H9 (cell line): ENCODE data around the gene HPS3. TPM values are rescaled to one million over a fixed set of nuclear protein-coding genes. Genes with fewer than 3 reads are reported as not detected.

Experiments
- DNase-seq: peaks from one replicate; pipeline ENCODE4 v3.0.0-alpha.2; 2017
- H2AFZ ChIP-seq: one replicate; pipeline ENCODE4 v1.6.1; 2013; ENCODE audit warnings: mild to moderate bottlenecking, low read length, control low read depth, moderate library complexity
- H2AK5ac ChIP-seq: 2 replicates; pipeline ENCODE4 v1.6.1; 2013; ENCODE audit warnings: low read length, control low read depth, mixed read lengths; ENCODE audit not compliant: insufficient read length
- H2BK120ac ChIP-seq: one replicate; pipeline ENCODE4 v1.6.1; 2013; ENCODE audit warnings: low read depth, mild to moderate bottlenecking, low read length, control low read depth, inconsistent platforms; ENCODE audit not compliant: poor library complexity, severe bottlenecking
- H2BK12ac ChIP-seq: 2 replicates; pipeline ENCODE4 v1.6.1; 2013; ENCODE audit warnings: low read length, control low read depth, mixed read lengths, low read depth; ENCODE audit not compliant: insufficient read length
- H2BK15ac ChIP-seq: 2 replicates; pipeline ENCODE4 v1.6.1; 2013; ENCODE audit warnings: low read depth, low read length, control low read depth
- H2BK20ac ChIP-seq: one replicate; pipeline ENCODE4 v1.6.1; 2013; ENCODE audit warnings: low read depth, mild to moderate bottlenecking, low read length, control low read depth, inconsistent platforms; ENCODE audit not compliant: poor library complexity, severe bottlenecking
- H2BK5ac ChIP-seq: 2 replicates; pipeline ENCODE4 v1.6.1; 2013; ENCODE audit warnings: low read length, control low read depth, mixed read lengths; ENCODE audit not compliant: insufficient read length
- H3K14ac ChIP-seq: 2 replicates; pipeline ENCODE4 v1.6.1; 2013; ENCODE audit warnings: low read length, control low read depth; ENCODE audit not compliant: insufficient read depth
- H3K18ac ChIP-seq: 2 replicates; pipeline ENCODE4 v1.6.1; 2013; ENCODE audit warnings: low read depth, mild to moderate bottlenecking, mixed read lengths, low read length, control low read depth; ENCODE audit not compliant: insufficient read length
- H3K23ac ChIP-seq: 2 replicates; pipeline ENCODE4 v1.6.1; 2013; ENCODE audit warnings: low read length, control low read depth, mixed read lengths, low read depth; ENCODE audit not compliant: insufficient read length
- H3K23me2 ChIP-seq: 2 replicates; pipeline ENCODE4 v1.6.1; 2013; ENCODE audit warnings: low read depth, mild to moderate bottlenecking, mixed read lengths, low read length, control low read depth; ENCODE audit not compliant: insufficient read length, poor library complexity, severe bottlenecking
- H3K27ac ChIP-seq: 2 replicates; pipeline ENCODE4 v1.5.1; 2013; ENCODE audit warnings: low read length, control low read depth, mixed read lengths, low read depth; ENCODE audit not compliant: insufficient read length
- H3K27me3 ChIP-seq: 2 replicates; pipeline ENCODE4 v1.6.1; 2013; ENCODE audit warnings: low read length, control low read depth, inconsistent platforms; ENCODE audit not compliant: insufficient read depth
- H3K4ac ChIP-seq: 2 replicates; pipeline ENCODE4 v1.6.1; 2013; ENCODE audit warnings: low read depth, mild to moderate bottlenecking, control low read depth, inconsistent platforms, low read length, moderate library complexity
- H3K4me1 ChIP-seq: 2 replicates; pipeline ENCODE4 v1.6.1; 2013; ENCODE audit warnings: low read length, control low read depth, inconsistent platforms; ENCODE audit not compliant: insufficient read depth
- H3K4me2 ChIP-seq: 2 replicates; pipeline ENCODE4 v1.6.1; 2013; ENCODE audit warnings: low read length, control low read depth, mixed read lengths; ENCODE audit not compliant: insufficient read length, insufficient read depth
- H3K56ac ChIP-seq: 2 replicates; pipeline ENCODE4 v1.6.1; 2013; ENCODE audit warnings: low read depth, mild to moderate bottlenecking, mixed read lengths, low read length, control low read depth; ENCODE audit not compliant: insufficient read length
- H3K79me1 ChIP-seq: 2 replicates; pipeline ENCODE4 v1.6.1; 2013; ENCODE audit warnings: low read depth, mild to moderate bottlenecking, moderate library complexity, low read length, control low read depth, inconsistent platforms; ENCODE audit not compliant: insufficient read depth, poor library complexity, severe bottlenecking
- H3K79me2 ChIP-seq: 2 replicates; pipeline ENCODE4 v1.6.1; 2013; ENCODE audit warnings: low read length, control low read depth, inconsistent platforms; ENCODE audit not compliant: insufficient read depth
- H3K9ac ChIP-seq: 2 replicates; pipeline ENCODE4 v1.6.1; 2013; ENCODE audit warnings: low read length, control low read depth, mixed read lengths; ENCODE audit not compliant: insufficient read length; ENCODE audit errors: extremely low read depth
- H3K9me3 ChIP-seq: one replicate; pipeline ENCODE4 v1.6.1; 2013; ENCODE audit warnings: low read depth, low read length, inconsistent platforms; ENCODE audit not compliant: control insufficient read depth
- H3T11ph ChIP-seq: one replicate; pipeline ENCODE4 v1.6.1; 2013; ENCODE audit warnings: mild to moderate bottlenecking, low read length, control low read depth, inconsistent platforms
- H4K20me1 ChIP-seq: one replicate; pipeline ENCODE4 v1.6.1; 2013; ENCODE audit not compliant: control insufficient read depth, insufficient read length, insufficient read depth
- H4K5ac ChIP-seq: 2 replicates; pipeline ENCODE4 v1.6.1; 2013; ENCODE audit warnings: low read depth, mild to moderate bottlenecking, mixed read lengths, low read length, control low read depth; ENCODE audit not compliant: insufficient read length
- H4K8ac ChIP-seq: replicated peaks from 2 replicates; pipeline ENCODE4 v1.6.1; 2013; ENCODE audit warnings: low read length, control low read depth, mixed read lengths, low read depth; ENCODE audit not compliant: insufficient read length
- H4K91ac ChIP-seq: 2 replicates; pipeline ENCODE4 v1.6.1; 2013; ENCODE audit warnings: low read depth, mild to moderate bottlenecking, moderate library complexity, mixed read lengths, low read length, control low read depth; ENCODE audit not compliant: insufficient read length
- H3K27ac Mint-ChIP-seq, 3 experiments: 2 replicates in 2 of 3; 3 replicates in 1 of 3; pipeline ENCODE4 v1.8.0; 2020 to 2021; ENCODE audit warnings: mixed read lengths in 3 of 3, mild to moderate bottlenecking in 1 of 3, moderate library complexity in 1 of 3
- H3K27me3 Mint-ChIP-seq: 2 replicates; pipeline ENCODE4 v1.8.0; 2021; ENCODE audit warnings: low read depth, mild to moderate bottlenecking, moderate library complexity, mixed read lengths
- H3K36me3 Mint-ChIP-seq, 3 experiments: 2 replicates in 2 of 3; 3 replicates in 1 of 3; pipeline ENCODE4 v1.8.0; 2020 to 2021; ENCODE audit warnings: low read depth in 3 of 3, mixed read lengths in 3 of 3; ENCODE audit not compliant: insufficient read depth in 1 of 3
- H3K4me1 Mint-ChIP-seq, 2 experiments: 2 replicates each; pipeline ENCODE4 v1.8.0; 2020; ENCODE audit warnings: mixed read lengths in 2 of 2
- H3K4me3 Mint-ChIP-seq, 2 experiments: 2 replicates in 1 of 2; 3 replicates in 1 of 2; pipeline ENCODE4 v1.8.0; 2020 to 2021; ENCODE audit warnings: mild to moderate bottlenecking in 2 of 2, mixed read lengths in 2 of 2, moderate library complexity in 1 of 2
- H3K9me3 Mint-ChIP-seq, 2 experiments: 2 replicates in 1 of 2; 3 replicates in 1 of 2; pipeline ENCODE4 v1.8.0; 2020; ENCODE audit warnings: mild to moderate bottlenecking in 2 of 2, mixed read lengths in 2 of 2, moderate library complexity in 1 of 2
- WGBS: extraction: QIAGEN DNeasy Blood & Tissue Kit; methylation state at CpG from one replicate; pipeline ENCODE4 v1.1.7; 2013; ENCODE audit warnings: missing lambda C conversion rate, low lambda C conversion rate, mixed read lengths; ENCODE audit not compliant: insufficient read length; ENCODE audit errors: extremely low coverage; 5-methylcytosine and 5-hydroxymethylcytosine counted together
- total RNA-seq: library from RNA; stranded (reverse); gene quantifications from 2 replicates; pipeline ENCODE4 v1.2.1, GENCODE V29; 2021
- TF ChIP-seq, protein P1 (sequence below): fragments of 200-600 bp; sonication (generic); conservative IDR thresholded peaks from 3 replicates; pipeline ENCODE4 v1.8.0; 2021; ENCODE audit warnings: antibody characterized with exemption, mild to moderate bottlenecking

Gene HPS3
- total RNA-seq, 1 experiment from 2014 or later, result 46.5 TPM

DNA sequence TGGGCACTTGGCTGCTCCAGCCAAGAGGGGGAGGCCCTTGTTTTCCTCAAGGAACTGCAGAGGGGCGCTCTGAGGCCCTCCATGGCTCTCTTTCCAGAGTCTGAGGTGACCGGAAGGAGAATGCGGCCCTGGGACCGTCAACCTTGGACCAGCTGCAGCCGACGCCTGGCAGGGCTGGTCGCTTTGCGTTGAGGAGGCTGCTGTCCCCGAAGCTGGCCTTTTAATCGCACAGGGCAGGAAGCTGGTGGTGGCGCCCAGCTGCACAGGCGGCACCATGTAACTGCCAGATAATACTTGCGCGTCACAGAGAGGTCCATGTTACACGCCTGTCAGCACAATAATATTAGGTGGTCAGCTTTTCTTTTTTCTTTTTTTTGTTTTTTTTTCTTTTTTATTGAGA lies 42.2 kb upstream of the HPS3 start:
- no CpG with 5 or more reads among the region's 15 CpGs for WGBS
- no peak overlapping the region for H3K4me2 ChIP-seq
- no peak overlapping the region for H3K9ac ChIP-seq
- no peak overlapping the region for H3K27ac ChIP-seq
- no peak overlapping the region for H3T11ph ChIP-seq
- H2BK120ac ChIP-seq, result no peak overlapping the region
- H3K14ac ChIP-seq, result no peak overlapping the region
- H2BK15ac ChIP-seq, result no peak overlapping the region
- DNase-seq, result no peak
- no peak overlapping the region for H2BK12ac ChIP-seq
- TF ChIP-seq, protein P1, sequence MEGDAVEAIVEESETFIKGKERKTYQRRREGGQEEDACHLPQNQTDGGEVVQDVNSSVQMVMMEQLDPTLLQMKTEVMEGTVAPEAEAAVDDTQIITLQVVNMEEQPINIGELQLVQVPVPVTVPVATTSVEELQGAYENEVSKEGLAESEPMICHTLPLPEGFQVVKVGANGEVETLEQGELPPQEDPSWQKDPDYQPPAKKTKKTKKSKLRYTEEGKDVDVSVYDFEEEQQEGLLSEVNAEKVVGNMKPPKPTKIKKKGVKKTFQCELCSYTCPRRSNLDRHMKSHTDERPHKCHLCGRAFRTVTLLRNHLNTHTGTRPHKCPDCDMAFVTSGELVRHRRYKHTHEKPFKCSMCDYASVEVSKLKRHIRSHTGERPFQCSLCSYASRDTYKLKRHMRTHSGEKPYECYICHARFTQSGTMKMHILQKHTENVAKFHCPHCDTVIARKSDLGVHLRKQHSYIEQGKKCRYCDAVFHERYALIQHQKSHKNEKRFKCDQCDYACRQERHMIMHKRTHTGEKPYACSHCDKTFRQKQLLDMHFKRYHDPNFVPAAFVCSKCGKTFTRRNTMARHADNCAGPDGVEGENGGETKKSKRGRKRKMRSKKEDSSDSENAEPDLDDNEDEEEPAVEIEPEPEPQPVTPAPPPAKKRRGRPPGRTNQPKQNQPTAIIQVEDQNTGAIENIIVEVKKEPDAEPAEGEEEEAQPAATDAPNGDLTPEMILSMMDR, result no peak
- H2BK20ac ChIP-seq, result no peak overlapping the region
- H3K23ac ChIP-seq, result no peak overlapping the region
- Mint-ChIP-seq H3K27ac (no peak overlapping the region), H3K9me3 (peaks cover 0 to 3% of the 10 kb centered on the region in 2 experiments; a peak in 2 of 5 replicates), H3K4me1 (peaks cover 12 to 14% of the 10 kb centered on the region in 2 experiments), H3K36me3 (peaks cover 12 to 28% (median 16%) of the 10 kb centered on the region in 3 experiments), H3K4me3 (no peak overlapping the region), H3K27me3 (peaks cover 38% of the 10 kb centered on the region)
- no peak overlapping the region for H4K5ac ChIP-seq
- no peaks in the 10 kb centered on the region for H3K79me2 ChIP-seq
- no peaks in the 10 kb centered on the region; the same call in 1 of the 2 replicates for H3K4me1 ChIP-seq
- no peak overlapping the region for H3K56ac ChIP-seq
- peaks cover 5% of the 10 kb centered on the region for H3K23me2 ChIP-seq
- no peak overlapping the region for H2AK5ac ChIP-seq
- H2AFZ ChIP-seq, result no peak overlapping the region
- H3K4ac ChIP-seq, result no peak overlapping the region
- no peak overlapping the region for H4K91ac ChIP-seq
- H4K20me1 ChIP-seq, result no peaks in the 10 kb centered on the region
- no peaks in the 10 kb centered on the region for H3K9me3 ChIP-seq
- H4K8ac ChIP-seq, result no peak overlapping the region
- no peaks in the 10 kb centered on the region; the same call in 1 of the 2 replicates for H3K27me3 ChIP-seq
- H3K18ac ChIP-seq, result no peak overlapping the region
- H2BK5ac ChIP-seq, result no peak overlapping the region
- peaks cover 3% of the 10 kb centered on the region for H3K79me1 ChIP-seq
